Measurements from ENCODE around the gene LRCH1.

- TF ChIP-seq GABPA (IDR thresholded peaks at IDR 0.05; ENCODE audit: low read depth), result no peak
- TF ChIP-seq IKZF2 (IDR thresholded peaks at IDR 0.05), result no peak
- TF ChIP-seq CTCF (IDR thresholded peaks at IDR 0.05 in 2 of 3, conservative IDR thresholded peaks at IDR 0.05 in 1 of 3; ENCODE audit: control insufficient read depth in 2 of 3, extremely low read depth in 1 of 3, insufficient read depth in 1 of 3, low read depth in 3 of 3, low read length in 3 of 3), result no peak
- no peak for TF ChIP-seq CBX5 (IDR thresholded peaks at IDR 0.05; ENCODE audit: low read depth)
- TF ChIP-seq MAX (IDR thresholded peaks at IDR 0.05; ENCODE audit: low read depth, low read length), result no peak
- TF ChIP-seq POLR2AphosphoS5 (IDR thresholded peaks at IDR 0.05; ENCODE audit: low read length), result no peak
- TF ChIP-seq HDAC6 (IDR thresholded peaks at IDR 0.05; ENCODE audit: unreplicated experiment), result no peak
- no peak for TF ChIP-seq SP1 (IDR thresholded peaks at IDR 0.05; ENCODE audit: low read depth, low read length)
- TF ChIP-seq POLR2A (IDR thresholded peaks at IDR 0.05; ENCODE audit: low read depth, low read length), result no peak
- no peak for TF ChIP-seq ATF2 (IDR thresholded peaks at IDR 0.05; ENCODE audit: low read length)
- TF ChIP-seq ZBTB11 (CRISPR knock-in tag; IDR thresholded peaks at IDR 0.05), result no peak
- no peak for TF ChIP-seq SPI1 (IDR thresholded peaks at IDR 0.05; ENCODE audit: borderline replicate concordance, insufficient read depth, low read depth, low read length)
Observed at GRCh38 chr13:46665248-46665632, 112.3 kb downstream of the LRCH1 start.

All from GM12878 (cell line).